Loucy (cell line): Measurements from ENCODE around the gene DOCK9.
"Not testable (repeated sequence)": the region's sequence is repeated elsewhere in the genome, so short reads cannot be mapped to it uniquely, and the experiment has no call there.

Experiments used
- H2AFZ ChIP-seq: fragments of 200-600 bp; sonication (generic); 2 replicates; pipeline ENCODE4 v1.6.0; 2016; ENCODE audit warnings: antibody characterized with exemption, mild to moderate bottlenecking, low read length, moderate library complexity
- H3F3A ChIP-seq: fragments of 200-600 bp; 2 replicates; pipeline ENCODE4 v1.6.0; 2016; ENCODE audit warnings: antibody characterized with exemption, low read depth, mild to moderate bottlenecking
- H3K27me3 ChIP-seq: fragments of 200-600 bp; sonication (generic); 2 replicates; pipeline ENCODE4 v1.6.1; 2014; ENCODE audit warnings: low read length, mild to moderate bottlenecking; ENCODE audit not compliant: insufficient read depth, poor library complexity, severe bottlenecking
- H3K36me3 ChIP-seq: fragments of 200-600 bp; sonication (generic); 2 replicates; pipeline ENCODE4 v1.6.1; 2016; ENCODE audit warnings: low read length; ENCODE audit not compliant: insufficient read depth
- H3K4me1 ChIP-seq: fragments of 200-600 bp; sonication (generic); 2 replicates; pipeline ENCODE4 v1.5.1; 2014; ENCODE audit warnings: low read length, mild to moderate bottlenecking; ENCODE audit not compliant: insufficient read depth, poor library complexity, severe bottlenecking
- H3K4me2 ChIP-seq: fragments of 200-600 bp; sonication (generic); 2 replicates; pipeline ENCODE4 v1.6.0; 2014; ENCODE audit warnings: antibody characterized with exemption, low read length, low read depth, mild to moderate bottlenecking; ENCODE audit not compliant: poor library complexity, severe bottlenecking
- H3K4me3 ChIP-seq: fragments of 200-600 bp; sonication (generic); 2 replicates; pipeline ENCODE4 v1.5.1; 2014; ENCODE audit warnings: low read length, mild to moderate bottlenecking, mixed read lengths; ENCODE audit not compliant: poor library complexity, severe bottlenecking
- H3K79me2 ChIP-seq: fragments of 200-600 bp; sonication (generic); 2 replicates; pipeline ENCODE4 v1.6.1; 2014; ENCODE audit warnings: low read length; ENCODE audit not compliant: insufficient read depth
- H3K9ac ChIP-seq: fragments of 200-600 bp; sonication (generic); 2 replicates; pipeline ENCODE4 v1.6.0; 2014; ENCODE audit warnings: mild to moderate bottlenecking, low read depth, low read length, moderate library complexity; ENCODE audit not compliant: poor library complexity, severe bottlenecking
- H3K9me2 ChIP-seq: fragments of 200-600 bp; sonication (generic); replicated peaks from 2 replicates; pipeline ENCODE4 v1.6.1; 2016; ENCODE audit warnings: low read depth, low read length, mixed read lengths
- H3K9me3 ChIP-seq: fragments of 200-600 bp; sonication (generic); 2 replicates; pipeline ENCODE4 v1.6.1; 2014; ENCODE audit warnings: mild to moderate bottlenecking, antibody characterized with exemption, low read length, low read depth; ENCODE audit not compliant: insufficient read depth
- H4K20me1 ChIP-seq: fragments of 200-600 bp; sonication (generic); 2 replicates; pipeline ENCODE4 v1.6.0; 2014; ENCODE audit warnings: antibody characterized with exemption, low read length, mild to moderate bottlenecking; ENCODE audit not compliant: insufficient read depth, poor library complexity, severe bottlenecking
- EZH2phosphoT487 ChIP-seq: fragments of 200-600 bp; IDR thresholded peaks from 2 replicates; pipeline ENCODE4 v1.6.1; 2018; ENCODE audit warnings: antibody characterized with exemption, mild to moderate bottlenecking, moderate library complexity, borderline replicate concordance
- TF ChIP-seq, protein P1 (sequence below): fragments of 200-600 bp; sonication (generic); conservative IDR thresholded peaks from 2 replicates; pipeline ENCODE4 v1.5.1; 2014; ENCODE audit warnings: mild to moderate bottlenecking, antibody characterized with exemption, low read length

Gene DOCK9

DNA sequence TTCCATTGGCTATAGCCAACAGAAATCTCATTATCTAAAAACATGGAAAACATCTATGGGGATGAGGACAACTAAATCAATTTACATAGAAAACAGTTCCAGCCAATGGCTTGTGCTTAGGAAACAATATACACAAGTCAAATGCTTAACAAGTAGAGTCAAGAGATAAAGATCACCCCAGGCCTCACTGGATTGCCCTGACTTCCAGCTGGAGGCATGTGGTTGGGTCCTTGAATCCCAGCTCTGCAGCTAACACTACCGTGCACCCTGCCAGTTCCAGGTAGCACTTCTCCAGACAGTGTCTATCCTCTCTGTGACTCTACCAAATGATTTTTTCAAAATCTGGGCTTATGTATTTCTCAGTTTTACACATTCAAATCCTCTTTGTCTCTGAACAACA lies 80.2 kb downstream of the DOCK9 start:
- TF ChIP-seq, protein P1, sequence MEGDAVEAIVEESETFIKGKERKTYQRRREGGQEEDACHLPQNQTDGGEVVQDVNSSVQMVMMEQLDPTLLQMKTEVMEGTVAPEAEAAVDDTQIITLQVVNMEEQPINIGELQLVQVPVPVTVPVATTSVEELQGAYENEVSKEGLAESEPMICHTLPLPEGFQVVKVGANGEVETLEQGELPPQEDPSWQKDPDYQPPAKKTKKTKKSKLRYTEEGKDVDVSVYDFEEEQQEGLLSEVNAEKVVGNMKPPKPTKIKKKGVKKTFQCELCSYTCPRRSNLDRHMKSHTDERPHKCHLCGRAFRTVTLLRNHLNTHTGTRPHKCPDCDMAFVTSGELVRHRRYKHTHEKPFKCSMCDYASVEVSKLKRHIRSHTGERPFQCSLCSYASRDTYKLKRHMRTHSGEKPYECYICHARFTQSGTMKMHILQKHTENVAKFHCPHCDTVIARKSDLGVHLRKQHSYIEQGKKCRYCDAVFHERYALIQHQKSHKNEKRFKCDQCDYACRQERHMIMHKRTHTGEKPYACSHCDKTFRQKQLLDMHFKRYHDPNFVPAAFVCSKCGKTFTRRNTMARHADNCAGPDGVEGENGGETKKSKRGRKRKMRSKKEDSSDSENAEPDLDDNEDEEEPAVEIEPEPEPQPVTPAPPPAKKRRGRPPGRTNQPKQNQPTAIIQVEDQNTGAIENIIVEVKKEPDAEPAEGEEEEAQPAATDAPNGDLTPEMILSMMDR: no peak; the same call in 1 of the 2 replicates
- TF ChIP-seq EZH2phosphoT487: no peak
- H3F3A ChIP-seq: no peaks in the 10 kb centered on the region

DNA sequence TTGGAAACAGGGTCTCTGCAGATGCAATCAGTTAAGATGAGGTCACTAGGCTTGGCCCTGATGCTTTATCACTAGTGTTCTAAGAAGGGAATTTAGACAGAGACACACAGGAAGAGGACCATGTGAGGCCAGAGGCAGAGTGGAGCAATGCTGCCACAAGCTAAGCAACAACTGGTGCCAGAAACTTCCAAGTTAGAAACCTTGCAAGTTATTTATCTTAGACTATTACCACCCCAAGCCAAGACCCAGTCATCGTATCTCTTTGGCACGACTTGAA lies 81.1 kb downstream of the DOCK9 start:
- Histone ChIP-seq H3K4me1 (peaks cover 8% of the 10 kb centered on the region), H3K9me2 (no peaks in the 10 kb centered on the region), H3F3A (no peaks in the 10 kb centered on the region), H3K9ac (no peak overlapping the region), H3K4me2 (no peak overlapping the region), H3K79me2 (no peaks in the 10 kb centered on the region), H2AFZ (no peak overlapping the region), H3K9me3 (no peaks in the 10 kb centered on the region), H3K36me3 (no peaks in the 10 kb centered on the region; the same call in 1 of the 2 replicates), H3K27me3 (no peaks in the 10 kb centered on the region), H4K20me1 (no peaks in the 10 kb centered on the region), H3K4me3 (no peak overlapping the region)
- no peak for TF ChIP-seq EZH2phosphoT487
- TF ChIP-seq, protein P1: no peak

More for the DNA sequence above, 80.2 kb downstream of the DOCK9 start:
- no peaks in the 10 kb centered on the region for H3K9me3 ChIP-seq
- H3K27me3 ChIP-seq: no peaks in the 10 kb centered on the region
- H3K9ac ChIP-seq: no peak overlapping the region
- no peak overlapping the region for H2AFZ ChIP-seq
- H3K9me2 ChIP-seq: no peaks in the 10 kb centered on the region
- H3K4me3 ChIP-seq: no peak overlapping the region
- H3K79me2 ChIP-seq: no peaks in the 10 kb centered on the region
- no peaks in the 10 kb centered on the region for H4K20me1 ChIP-seq
- H3K4me2 ChIP-seq: no peak overlapping the region
- H3K36me3 ChIP-seq: no peaks in the 10 kb centered on the region; the same call in 1 of the 2 replicates
- H3K4me1 ChIP-seq: no peaks in the 10 kb centered on the region

DNA sequence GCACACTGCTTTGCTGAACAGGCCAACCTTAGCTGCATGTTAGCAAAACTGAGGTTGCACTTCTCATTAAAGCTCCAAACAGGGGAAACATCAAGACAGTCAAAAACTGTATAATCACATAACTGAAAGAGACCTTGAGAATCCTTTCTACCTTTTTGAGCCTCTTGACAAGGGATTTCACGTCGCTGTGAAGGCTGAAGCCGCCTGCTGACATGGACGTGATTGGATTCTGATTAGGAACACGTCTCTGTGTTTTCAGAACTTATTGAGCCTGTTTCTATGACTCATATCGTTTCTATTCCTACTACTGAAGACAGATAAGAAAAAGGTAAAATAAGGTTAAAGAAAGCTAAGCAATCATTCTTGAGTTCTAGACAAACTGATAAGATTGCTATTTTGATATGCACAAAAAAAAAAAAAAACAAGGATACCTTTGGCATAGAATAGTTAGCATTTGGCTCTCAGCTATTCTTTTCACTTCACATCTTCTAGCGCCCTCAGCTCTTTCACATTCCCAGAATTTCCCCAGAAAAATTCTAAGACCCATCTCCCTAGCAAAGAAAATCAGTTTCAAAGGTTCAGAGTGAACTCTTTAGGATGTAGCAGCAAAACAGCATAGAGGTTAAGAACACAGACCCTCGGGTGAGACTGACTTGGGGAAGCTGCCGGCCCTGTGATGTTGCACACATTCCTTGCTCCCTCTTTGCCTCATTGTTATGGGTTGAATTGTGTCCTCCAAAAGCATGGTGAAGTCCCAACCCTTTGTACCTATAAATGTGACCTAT lies 81.6 kb downstream of the DOCK9 start:
- no peaks in the 10 kb centered on the region; the same call in 1 of the 2 replicates for H3K36me3 ChIP-seq
- no peak for TF ChIP-seq EZH2phosphoT487
- TF ChIP-seq, protein P1: no peak
- no peak overlapping the region for H2AFZ ChIP-seq
- H3K9me2 ChIP-seq: no peaks in the 10 kb centered on the region
- no peak overlapping the region for H3K9ac ChIP-seq
- no peaks in the 10 kb centered on the region for H3K79me2 ChIP-seq
- no peaks in the 10 kb centered on the region for H4K20me1 ChIP-seq
- H3K4me2 ChIP-seq: no peak overlapping the region
- H3K4me1 ChIP-seq: peaks cover 8% of the 10 kb centered on the region
- H3K27me3 ChIP-seq: no peaks in the 10 kb centered on the region
- H3K9me3 ChIP-seq: no peaks in the 10 kb centered on the region
- H3K4me3 ChIP-seq: no peak overlapping the region
- no peaks in the 10 kb centered on the region for H3F3A ChIP-seq

DNA sequence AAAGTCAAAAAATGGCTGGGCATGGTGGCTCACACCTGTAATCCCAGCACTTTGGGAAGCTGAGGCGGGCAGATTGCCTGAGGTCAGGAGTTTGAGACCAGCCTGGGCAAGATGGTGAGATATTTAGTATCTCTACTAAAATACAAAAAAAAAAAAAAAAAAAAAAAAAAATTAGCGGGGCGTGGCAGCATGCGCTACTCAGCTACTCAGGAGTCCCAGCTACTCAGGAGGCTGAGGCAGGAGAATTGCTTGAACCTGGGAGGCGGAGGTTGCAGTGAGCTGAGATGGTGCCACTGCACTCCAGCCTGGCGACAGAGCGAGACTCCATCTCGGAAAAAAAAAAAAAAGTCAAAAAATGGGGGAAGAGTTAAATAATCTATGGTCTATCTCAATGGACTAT lies 83.0 kb downstream of the DOCK9 start:
- not testable (repeated sequence) for H3K9ac ChIP-seq, H3K79me2 ChIP-seq, H4K20me1 ChIP-seq, H3K27me3 ChIP-seq, H3K4me3 ChIP-seq, H3K4me2 ChIP-seq, H3K9me3 ChIP-seq, H3K36me3 ChIP-seq, H2AFZ ChIP-seq, H3K9me2 ChIP-seq, H3F3A ChIP-seq
- H3K4me1 ChIP-seq: peaks cover 11% of the 10 kb centered on the region
